Astrocyte (in vitro differentiated cells and primary cell): Measurements from ENCODE around the gene AQP5.

ENCODE experiments used
- CTCF ChIP-seq: IDR thresholded peaks from 2 replicates; pipeline ENCODE4 v1.5.1; 2011; ENCODE audit warnings: low read depth, mild to moderate bottlenecking, inconsistent platforms, low read length, moderate library complexity; ENCODE audit not compliant: insufficient read depth
- EZH2 ChIP-seq: IDR thresholded peaks from 2 replicates; pipeline ENCODE4 v1.6.1; 2012; ENCODE audit warnings: mild to moderate bottlenecking, low read length, inconsistent platforms; ENCODE audit not compliant: insufficient read depth

- TF ChIP-seq CTCF: no peak
- TF ChIP-seq EZH2: no peak
Observed at GRCh38 chr12:49969027-49969426, 7.4 kb downstream of the AQP5 start.
